Measurements from ENCODE around the gene DPP10.

DPP10 gene

GRCh38 chr2:115584507-115584906, 1142.1 kb downstream of the DPP10 start:
- POLR2A ChIA-PET = no interaction called here
- H3K9me3 ChIP-seq (ENCODE audit: control insufficient read depth, insufficient read depth, low read depth, low read length) = no peaks in the 10 kb centered on the region
- no peaks in the 10 kb centered on the region for H3K36me3 ChIP-seq (ENCODE audit: control insufficient read depth in 2 of 2, insufficient read depth in 1 of 2, low read length in 2 of 2)
- H3K27ac ChIP-seq (ENCODE audit: extremely low read depth, low read depth, low read length) = no peak overlapping the region
- no peak overlapping the region for H3K4me3 ChIP-seq (ENCODE audit: low read depth, low read length)
- no peak for TF ChIP-seq ZNF670 (tag by site-specific recombination; IDR thresholded peaks at IDR 0.05; ENCODE audit: low read depth)
- TF ChIP-seq GFI1B (tag by site-specific recombination; IDR thresholded peaks at IDR 0.05) = no peak
- TF ChIP-seq ZNF350 (tag by site-specific recombination; IDR thresholded peaks at IDR 0.05) = no peak
- TF ChIP-seq ZNF174 (tag by site-specific recombination; IDR thresholded peaks at IDR 0.05) = no peak
- TF ChIP-seq ATF2 (tag by site-specific recombination; IDR thresholded peaks at IDR 0.05; ENCODE audit: low read depth) = no peak
- no peak for TF ChIP-seq ZNF239 (tag by site-specific recombination; IDR thresholded peaks at IDR 0.05)
- no peak for TF ChIP-seq ZFHX2 (tag by site-specific recombination; conservative IDR thresholded peaks at IDR 0.05)
- CTCF ChIA-PET = no interaction called here
- H3K4me1 ChIP-seq (ENCODE audit: control insufficient read depth, insufficient read depth, low read length) = no peaks in the 10 kb centered on the region

- H3K9me3 ChIP-seq (ENCODE audit: control insufficient read depth, insufficient read depth, low read depth, low read length) = no peaks in the 10 kb centered on the region
- no peaks in the 10 kb centered on the region for H3K4me1 ChIP-seq (ENCODE audit: control insufficient read depth, insufficient read depth, low read length)
- ChIA-PET POLR2A (no interaction called here), CTCF (interaction anchor here (0.6 to 0.7 kb wide), 2 partner anchors 10 to 159 kb away, joined by 3 read pairs; no protein-coding TSS in a partner anchor)
- no peaks in the 10 kb centered on the region for H3K36me3 ChIP-seq (ENCODE audit: control insufficient read depth in 2 of 2, insufficient read depth in 1 of 2, low read length in 2 of 2)
- H3K27ac ChIP-seq (ENCODE audit: extremely low read depth, low read depth, low read length) = no peak overlapping the region
- no peak for TF ChIP-seq ZNF585B (tag by site-specific recombination; IDR thresholded peaks at IDR 0.05)
- no peak for TF ChIP-seq PRDM1 (tag by site-specific recombination; IDR thresholded peaks at IDR 0.05)
- TF ChIP-seq ZNF184 (tag by site-specific recombination; IDR thresholded peaks at IDR 0.05) = no peak
- TF ChIP-seq TRIM28 (IDR thresholded peaks at IDR 0.05; ENCODE audit: borderline replicate concordance, low read length) = no peak
- TF ChIP-seq ELK4 (IDR thresholded peaks at IDR 0.05; ENCODE audit: borderline replicate concordance, low read depth, low read length) = no peak
- no peak for TF ChIP-seq ZNF571 (tag by site-specific recombination; IDR thresholded peaks at IDR 0.05)
- TF ChIP-seq ZNF701 (tag by site-specific recombination; IDR thresholded peaks at IDR 0.05) = no peak
- H3K4me3 ChIP-seq (ENCODE audit: low read depth, low read length) = no peak overlapping the region
Measured at GRCh38 chr2:115596659-115597375, 1154.4 kb downstream of the DPP10 start.

GRCh38 chr2:115603285-115603684, 1160.8 kb downstream of the DPP10 start:
- no peaks in the 10 kb centered on the region for H3K4me1 ChIP-seq (ENCODE audit: control insufficient read depth, insufficient read depth, low read length)
- ChIA-PET CTCF (no interaction called here), POLR2A (no interaction called here)
- H3K36me3 ChIP-seq (ENCODE audit: control insufficient read depth in 2 of 2, insufficient read depth in 1 of 2, low read length in 2 of 2) = no peaks in the 10 kb centered on the region
- no peak overlapping the region for H3K27ac ChIP-seq (ENCODE audit: extremely low read depth, low read depth, low read length)
- TF ChIP-seq CTCF (tag by site-specific recombination; IDR thresholded peaks at IDR 0.05) = no peak
- no peak overlapping the region for H3K4me3 ChIP-seq (ENCODE audit: low read depth, low read length)
- no peaks in the 10 kb centered on the region for H3K9me3 ChIP-seq (ENCODE audit: control insufficient read depth, insufficient read depth, low read depth, low read length)
